ENCODE measurements around the gene TMEM131. TPM values are rescaled to one million over a fixed set of nuclear protein-coding genes. Genes with fewer than 3 reads are reported as not detected.
"Not testable (repeated sequence)": the region's sequence is repeated elsewhere in the genome, so short reads cannot be mapped to it uniquely, and the experiment has no call there.

The TMEM131 gene
- total RNA-seq, 1 donor from 2014 or later, result 16.8 TPM

GRCh38 chr2:97834610-97835009 lies 161.1 kb downstream of the TMEM131 start:
- no peaks in the 10 kb centered on the region for H3K36me3 ChIP-seq (ENCODE audit: control insufficient read depth, insufficient read depth, low read length)
- no peak overlapping the region for H3K4me3 ChIP-seq (ENCODE audit: low read depth, low read length)
- no peak for TF ChIP-seq CTCF (IDR thresholded peaks at IDR 0.05; ENCODE audit: insufficient read depth, low read length, poor library complexity, severe bottlenecking)
- DNase-seq (ENCODE audit: low read depth), result no peak
- H3K27me3 ChIP-seq (ENCODE audit: control insufficient read depth, insufficient read depth, low read length), result no peaks in the 10 kb centered on the region

DNA sequence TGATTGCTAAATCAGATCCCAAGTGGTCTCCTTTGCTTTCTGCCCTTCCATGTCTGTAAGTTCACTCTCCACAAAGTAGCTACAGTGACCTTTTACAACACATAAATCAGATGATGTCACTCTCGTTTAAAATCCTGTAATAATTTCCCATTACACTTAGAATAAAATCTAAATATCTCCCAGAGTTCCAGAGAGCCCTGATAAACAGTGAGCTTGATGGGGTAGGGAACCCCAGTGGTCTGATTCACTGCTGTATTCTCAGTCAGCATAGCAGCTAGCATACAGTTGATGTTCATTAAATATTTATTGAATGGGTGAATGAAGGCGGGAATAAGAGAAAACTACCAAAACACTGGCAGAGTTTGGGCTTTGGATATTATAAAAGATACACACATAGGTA lies 164.6 kb downstream of the TMEM131 start:
- Histone ChIP-seq H3K4me3 (ENCODE audit: low read depth, low read length) (no peak overlapping the region), H3K36me3 (ENCODE audit: control insufficient read depth, insufficient read depth, low read length) (no peaks in the 10 kb centered on the region), H3K27me3 (ENCODE audit: control insufficient read depth, insufficient read depth, low read length) (no peaks in the 10 kb centered on the region)
- no peak for DNase-seq (ENCODE audit: low read depth)
- no peak for TF ChIP-seq CTCF (IDR thresholded peaks at IDR 0.05; ENCODE audit: insufficient read depth, low read length, poor library complexity, severe bottlenecking)

GRCh38 chr2:97829255-97829654 lies 166.5 kb downstream of the TMEM131 start:
- not testable (repeated sequence) for H3K4me3 ChIP-seq (ENCODE audit: low read depth, low read length)

GRCh38 chr2:97827013-97827412 lies 168.7 kb downstream of the TMEM131 start:
- DNase-seq (ENCODE audit: low read depth); H3K4me3 ChIP-seq (ENCODE audit: low read depth, low read length); H3K36me3 ChIP-seq (ENCODE audit: control insufficient read depth, insufficient read depth, low read length); H3K27me3 ChIP-seq (ENCODE audit: control insufficient read depth, insufficient read depth, low read length): not testable (repeated sequence)

More at GRCh38 chr2:97829255-97829654, 166.5 kb downstream of the TMEM131 start:
- H3K27me3 ChIP-seq (ENCODE audit: control insufficient read depth, insufficient read depth, low read length); DNase-seq (ENCODE audit: low read depth); H3K36me3 ChIP-seq (ENCODE audit: control insufficient read depth, insufficient read depth, low read length): not testable (repeated sequence)

- DNase-seq (ENCODE audit: low read depth); H3K36me3 ChIP-seq (ENCODE audit: control insufficient read depth, insufficient read depth, low read length); H3K27me3 ChIP-seq (ENCODE audit: control insufficient read depth, insufficient read depth, low read length); H3K4me3 ChIP-seq (ENCODE audit: low read depth, low read length): not testable (repeated sequence)
These were observed 169.4 kb downstream of the TMEM131 start for GRCh38 chr2:97826266-97826847.

- not testable (repeated sequence) for H3K36me3 ChIP-seq (ENCODE audit: control insufficient read depth, insufficient read depth, low read length); H3K4me3 ChIP-seq (ENCODE audit: low read depth, low read length); DNase-seq (ENCODE audit: low read depth); H3K27me3 ChIP-seq (ENCODE audit: control insufficient read depth, insufficient read depth, low read length)
These were observed 171.7 kb downstream of the TMEM131 start for GRCh38 chr2:97824011-97824410.

DNA sequence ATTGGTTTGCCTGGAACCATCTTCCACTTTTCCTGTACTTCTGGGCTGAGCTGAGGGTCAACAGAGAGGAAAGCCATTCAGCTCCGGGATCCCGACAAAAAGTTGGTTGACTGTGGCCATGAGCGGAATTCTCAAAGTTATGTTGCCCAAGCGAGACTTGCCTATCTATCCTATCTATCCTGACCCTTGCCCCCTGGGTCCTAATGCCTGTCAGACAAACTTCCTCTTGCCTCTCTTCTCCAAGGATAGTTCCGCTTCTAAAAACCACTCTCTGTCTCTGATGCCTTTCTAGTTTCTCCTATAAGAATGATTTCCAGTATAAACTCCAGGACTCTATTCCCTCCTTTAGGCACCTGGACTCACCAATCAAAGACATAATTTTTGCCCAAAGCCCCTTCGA lies 173.9 kb downstream of the TMEM131 start:
- not testable (repeated sequence) for H3K4me3 ChIP-seq (ENCODE audit: low read depth, low read length); H3K27me3 ChIP-seq (ENCODE audit: control insufficient read depth, insufficient read depth, low read length); H3K36me3 ChIP-seq (ENCODE audit: control insufficient read depth, insufficient read depth, low read length); DNase-seq (ENCODE audit: low read depth)

DNA sequence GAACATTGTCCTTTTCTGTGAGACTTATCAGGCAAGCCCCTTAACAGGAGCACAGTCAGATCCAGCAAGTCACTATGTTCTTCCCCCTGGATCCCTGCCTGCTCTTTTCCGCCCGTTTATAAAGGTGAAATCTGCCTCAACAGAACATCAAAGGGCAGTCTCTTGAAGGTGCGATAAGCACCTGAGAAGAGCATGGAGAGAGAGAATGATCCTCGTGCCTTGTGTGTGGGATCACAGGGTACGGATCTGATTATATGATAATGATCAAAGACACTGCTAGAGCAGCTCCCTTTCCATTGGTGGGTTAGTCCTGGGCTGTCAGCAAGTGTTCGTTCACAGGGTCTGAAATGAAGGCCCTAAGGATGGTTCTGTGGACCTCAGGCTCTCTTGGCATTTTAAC lies 176.0 kb downstream of the TMEM131 start:
- Histone ChIP-seq H3K36me3 (ENCODE audit: control insufficient read depth, insufficient read depth, low read length) (no peaks in the 10 kb centered on the region), H3K4me3 (ENCODE audit: low read depth, low read length) (no peak overlapping the region), H3K27me3 (ENCODE audit: control insufficient read depth, insufficient read depth, low read length) (no peaks in the 10 kb centered on the region)
- no peak for TF ChIP-seq CTCF (IDR thresholded peaks at IDR 0.05; ENCODE audit: insufficient read depth, low read length, poor library complexity, severe bottlenecking)
- no peak for DNase-seq (ENCODE audit: low read depth)
